ENCODE results near the gene BICC1. TPM values are rescaled to one million over a fixed set of nuclear protein-coding genes. Genes with fewer than 3 reads are reported as not detected.

Gene BICC1
- total RNA-seq, 3 donors from 2014 or later: not detected

DNA sequence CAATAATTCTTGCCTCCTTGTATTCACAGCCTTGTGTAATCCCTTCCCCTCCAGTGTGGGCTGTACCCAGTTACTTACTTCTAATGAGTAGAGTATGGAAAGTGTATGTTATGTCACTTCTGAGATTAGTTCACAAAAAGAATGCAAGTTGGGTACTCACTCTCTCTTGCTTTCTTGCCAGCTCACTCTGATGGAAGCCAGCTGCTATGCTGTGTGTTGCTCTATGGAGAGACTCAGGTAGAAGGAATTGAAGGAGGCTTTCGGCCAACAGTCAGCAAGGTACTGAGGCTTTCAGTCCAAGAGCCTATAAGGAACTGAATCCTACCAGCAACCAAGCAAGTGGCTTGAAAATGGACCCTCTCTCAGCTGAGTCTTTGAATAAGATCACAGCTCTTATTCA is 9.7 kb upstream of the BICC1 start:
- Mint-ChIP-seq H3K4me1 (ENCODE audit: low read depth) (no peaks in the 10 kb centered on the region), H3K36me3 (ENCODE audit: insufficient read depth) (no peaks in the 10 kb centered on the region), H3K4me3 (no peak overlapping the region), H3K9me3 (no peaks in the 10 kb centered on the region), H3K27me3 (ENCODE audit: low read depth) (peaks cover 11% of the 10 kb centered on the region)
- DNase-seq (no peak), ATAC-seq (no peak)

GRCh38 chr10:58508316-58508715 is 4.4 kb upstream of the BICC1 start:
- H3K9me3 Mint-ChIP-seq: no peaks in the 10 kb centered on the region
- DNase-seq: no peak
- H3K4me1 Mint-ChIP-seq (ENCODE audit: low read depth): peaks cover 5% of the 10 kb centered on the region
- H3K36me3 Mint-ChIP-seq (ENCODE audit: insufficient read depth): no peaks in the 10 kb centered on the region
- H3K4me3 Mint-ChIP-seq: no peak overlapping the region
- ATAC-seq: no peak
- H3K27me3 Mint-ChIP-seq (ENCODE audit: low read depth): peaks cover 7% of the 10 kb centered on the region

GRCh38 chr10:58511765-58512490 is 744 bp upstream of the BICC1 start:
- DNase-seq: no peak
- peak in 1 of 2 donors; percentile 9 for ATAC-seq
- H3K4me3 Mint-ChIP-seq: peak overlapping the region; percentile 64

DNA sequence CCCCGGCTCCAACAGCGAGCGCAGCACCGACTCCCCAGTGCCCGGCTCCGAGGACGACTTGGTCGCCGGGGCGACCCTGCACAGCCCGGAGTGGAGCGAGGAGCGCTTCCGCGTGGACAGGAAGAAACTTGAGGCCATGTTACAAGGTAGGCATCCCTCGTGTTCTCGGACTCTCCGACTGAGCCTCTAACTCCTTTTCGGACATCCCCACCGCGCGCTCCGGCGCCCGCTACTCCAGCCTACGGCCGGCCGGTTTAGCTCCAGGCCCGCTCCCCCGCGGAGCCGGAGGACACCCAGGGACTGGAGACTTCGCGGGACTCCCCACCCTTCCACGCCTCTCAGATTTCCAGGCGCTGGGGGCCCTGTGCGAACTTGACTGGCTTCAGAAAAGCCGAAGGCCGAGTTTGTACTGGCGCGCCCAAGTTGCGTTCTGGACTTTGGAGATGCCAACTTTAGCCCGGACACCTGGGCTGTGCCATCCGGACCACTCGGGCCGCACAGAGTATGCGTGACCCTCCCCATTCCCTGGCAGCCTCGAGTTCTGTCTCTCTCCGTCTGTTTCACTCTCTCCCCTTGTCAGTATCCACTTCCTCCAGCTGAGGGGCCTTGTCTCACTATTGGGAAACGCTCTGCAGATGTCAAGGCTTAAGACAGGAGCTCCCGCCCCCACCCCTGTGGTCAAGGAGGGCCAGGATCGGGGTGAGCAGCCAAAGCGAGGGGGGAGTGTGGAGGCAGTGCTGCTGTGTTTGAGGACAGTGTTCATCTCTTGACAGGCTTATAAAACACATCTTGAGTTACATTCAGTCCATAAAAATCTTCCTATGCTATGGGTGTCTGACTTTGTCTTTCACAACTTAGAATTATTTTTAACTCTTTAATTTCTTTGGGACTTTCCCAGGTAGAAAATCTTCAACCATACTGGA is 777 bp downstream of the BICC1 start:
- Mint-ChIP-seq H3K4me1 (ENCODE audit: low read depth) (peaks cover 10% of the 10 kb centered on the region), H3K36me3 (ENCODE audit: insufficient read depth) (no peaks in the 10 kb centered on the region), H3K4me3 (peak overlapping the region; percentile 61), H3K9me3 (no peaks in the 10 kb centered on the region), H3K27me3 (ENCODE audit: low read depth) (peaks cover 27% of the 10 kb centered on the region)
- no peak for DNase-seq
- peak; percentile 39 to 49 for ATAC-seq

More at GRCh38 chr10:58511765-58512490, 744 bp upstream of the BICC1 start:
- H3K4me1 Mint-ChIP-seq (ENCODE audit: low read depth): peaks cover 10% of the 10 kb centered on the region
- H3K9me3 Mint-ChIP-seq: no peaks in the 10 kb centered on the region
- H3K36me3 Mint-ChIP-seq (ENCODE audit: insufficient read depth): no peaks in the 10 kb centered on the region
- H3K27me3 Mint-ChIP-seq (ENCODE audit: low read depth): peaks cover 19% of the 10 kb centered on the region

GRCh38 chr10:58514111-58514770 is 1.6 kb downstream of the BICC1 start:
- H3K4me1 Mint-ChIP-seq (ENCODE audit: low read depth): peaks cover 10% of the 10 kb centered on the region
- DNase-seq (no peak), ATAC-seq (peak in 1 of 2 donors; percentile 34)
- H3K27me3 Mint-ChIP-seq (ENCODE audit: low read depth): peaks cover 28% of the 10 kb centered on the region
- no peaks in the 10 kb centered on the region for H3K9me3 Mint-ChIP-seq
- H3K4me3 Mint-ChIP-seq: peak overlapping the region; percentile 61
- no peaks in the 10 kb centered on the region for H3K36me3 Mint-ChIP-seq (ENCODE audit: insufficient read depth)

- Mint-ChIP-seq H3K4me3 (no peak overlapping the region), H3K9me3 (no peaks in the 10 kb centered on the region), H3K27me3 (ENCODE audit: low read depth) (peaks cover 29% of the 10 kb centered on the region), H3K4me1 (ENCODE audit: low read depth) (peaks cover 10% of the 10 kb centered on the region), H3K36me3 (ENCODE audit: insufficient read depth) (no peaks in the 10 kb centered on the region)
- no peak for ATAC-seq
- DNase-seq: no peak
These were observed 2.7 kb downstream of the BICC1 start for GRCh38 chr10:58515291-58515941.

GRCh38 chr10:58516119-58516518 is 3.4 kb downstream of the BICC1 start:
- H3K9me3 Mint-ChIP-seq: no peaks in the 10 kb centered on the region
- DNase-seq (no peak), ATAC-seq (no peak)
- H3K4me3 Mint-ChIP-seq: no peak overlapping the region
- no peaks in the 10 kb centered on the region for H3K36me3 Mint-ChIP-seq (ENCODE audit: insufficient read depth)
- H3K27me3 Mint-ChIP-seq (ENCODE audit: low read depth): peaks cover 32% of the 10 kb centered on the region
- peaks cover 10% of the 10 kb centered on the region for H3K4me1 Mint-ChIP-seq (ENCODE audit: low read depth)

GRCh38 chr10:58516671-58517070 is 4.0 kb downstream of the BICC1 start:
- DNase-seq: no peak
- Mint-ChIP-seq H3K27me3 (ENCODE audit: low read depth) (peaks cover 35% of the 10 kb centered on the region), H3K9me3 (no peaks in the 10 kb centered on the region), H3K36me3 (ENCODE audit: insufficient read depth) (no peaks in the 10 kb centered on the region), H3K4me3 (no peak overlapping the region), H3K4me1 (ENCODE audit: low read depth) (peaks cover 10% of the 10 kb centered on the region)
- ATAC-seq: no peak

DNA sequence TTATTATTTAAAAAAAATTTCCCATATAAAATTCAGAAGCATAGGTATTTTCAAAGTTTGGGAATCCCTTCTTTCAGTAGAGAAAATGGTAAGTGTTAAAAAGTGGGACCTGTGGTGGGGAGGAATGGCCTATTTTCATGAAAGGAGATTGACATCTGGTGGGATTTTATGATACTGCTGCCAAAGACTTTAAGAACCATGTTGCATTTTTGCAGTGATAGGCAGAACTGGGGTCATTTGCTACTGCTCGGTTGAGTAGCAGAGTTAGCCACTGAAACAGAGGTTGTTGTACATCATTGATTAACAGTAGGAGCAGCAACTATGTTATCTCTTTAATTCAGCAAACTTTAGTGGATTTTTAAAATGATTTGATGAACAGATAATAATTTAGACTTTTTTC is 4.4 kb downstream of the BICC1 start:
- DNase-seq (no peak), ATAC-seq (no peak)
- H3K36me3 Mint-ChIP-seq (ENCODE audit: insufficient read depth): no peaks in the 10 kb centered on the region
- H3K27me3 Mint-ChIP-seq (ENCODE audit: low read depth): peaks cover 38% of the 10 kb centered on the region
- no peaks in the 10 kb centered on the region for H3K9me3 Mint-ChIP-seq
- H3K4me3 Mint-ChIP-seq: no peak overlapping the region
- peaks cover 10% of the 10 kb centered on the region for H3K4me1 Mint-ChIP-seq (ENCODE audit: low read depth)

DNA sequence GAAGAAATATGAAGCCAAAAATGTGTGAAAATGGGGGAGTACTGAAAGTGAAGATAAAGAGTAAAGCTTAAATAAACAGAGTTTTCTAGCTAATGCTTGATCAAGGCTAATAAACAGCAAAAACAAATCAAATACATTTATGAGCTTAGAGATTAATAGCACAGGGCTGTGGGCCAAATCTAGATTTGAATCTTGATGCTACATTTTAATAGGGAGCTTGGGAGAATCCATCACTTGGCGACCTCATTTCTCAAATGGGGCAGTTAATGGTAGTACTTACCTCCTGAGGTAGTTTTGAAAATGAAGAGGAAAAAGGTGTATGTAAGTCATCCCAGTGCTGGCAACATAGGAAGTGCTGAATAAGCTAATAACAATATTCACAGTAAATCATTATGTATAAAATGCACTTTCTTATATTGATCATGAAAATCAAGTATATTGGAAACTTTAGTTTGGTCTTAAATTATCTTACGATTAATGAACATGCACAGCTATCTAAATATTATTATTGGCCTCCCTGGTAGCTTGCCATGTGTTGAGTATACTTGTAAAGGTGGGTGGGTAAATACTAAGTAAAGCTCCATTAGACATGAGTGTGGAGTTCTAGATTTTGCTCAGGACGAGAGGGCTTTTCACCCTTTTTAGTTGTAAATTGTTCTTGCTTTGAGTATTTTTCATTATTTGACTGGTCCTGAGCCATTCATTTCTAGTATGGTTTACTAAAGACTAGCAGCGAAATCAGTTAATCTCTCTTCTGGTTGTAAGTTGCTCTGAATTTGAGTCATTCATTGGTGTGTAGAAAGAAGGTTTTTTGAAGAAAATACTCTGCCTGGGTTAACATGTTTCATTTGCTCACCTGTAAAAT is 5.1 kb downstream of the BICC1 start:
- Mint-ChIP-seq H3K9me3 (no peaks in the 10 kb centered on the region), H3K27me3 (ENCODE audit: low read depth) (peaks cover 43% of the 10 kb centered on the region), H3K4me1 (ENCODE audit: low read depth) (peaks cover 5% of the 10 kb centered on the region), H3K36me3 (ENCODE audit: insufficient read depth) (no peaks in the 10 kb centered on the region), H3K4me3 (no peak overlapping the region)
- ATAC-seq: peak in 1 of 2 donors; percentile 28
- no peak for DNase-seq

GRCh38 chr10:58518775-58519174 is 6.1 kb downstream of the BICC1 start:
- Mint-ChIP-seq H3K27me3 (ENCODE audit: low read depth) (peaks cover 40% of the 10 kb centered on the region), H3K9me3 (no peaks in the 10 kb centered on the region), H3K4me3 (no peak overlapping the region), H3K36me3 (ENCODE audit: insufficient read depth) (no peaks in the 10 kb centered on the region), H3K4me1 (ENCODE audit: low read depth) (peaks cover 3% of the 10 kb centered on the region)
- DNase-seq (no peak), ATAC-seq (no peak)

- Mint-ChIP-seq H3K27me3 (ENCODE audit: low read depth) (peaks cover 7% of the 10 kb centered on the region), H3K4me1 (ENCODE audit: low read depth) (no peaks in the 10 kb centered on the region), H3K4me3 (no peak overlapping the region), H3K36me3 (ENCODE audit: insufficient read depth) (no peaks in the 10 kb centered on the region), H3K9me3 (peaks cover 3% of the 10 kb centered on the region)
- no peak for DNase-seq
- ATAC-seq: no peak
These were observed 16.5 kb downstream of the BICC1 start for GRCh38 chr10:58529077-58529728.

Data from activated T-cell treated with anti-CD3 and anti-CD28 coated beads, Interleukin-2, amount 50 U/mL, for 4 hours (primary cell).